NK-92 (cell line): ENCODE measurements around the gene CHPT1.
"Not testable (repeated sequence)": the region's sequence is repeated elsewhere in the genome, so short reads cannot be mapped to it uniquely, and the experiment has no call there.

ENCODE experiments used
- DNase-seq: peaks from one replicate; lab custom pipeline; 2025; ENCODE audit not compliant: unreplicated experiment; lab: John Stamatoyannopoulos, UW

The CHPT1 gene

GRCh38 chr12:101697197-101697929 lies at the start of gene CHPT1:
Gene CHPT1 (plus strand): TSS chr12:101697640. CDS start chr12:101697862, 222 bp downstream.
- DNase-seq, result no peak

GRCh38 chr12:101647711-101648110 lies 49.7 kb upstream of the CHPT1 start:
- DNase-seq, result no peak

GRCh38 chr12:101648195-101648594 lies 49.2 kb upstream of the CHPT1 start:
- DNase-seq, result no peak

GRCh38 chr12:101650346-101651117 lies 46.9 kb upstream of the CHPT1 start:
- no peak for DNase-seq

GRCh38 chr12:101653030-101653429 lies 44.4 kb upstream of the CHPT1 start:
- DNase-seq, result no peak

- DNase-seq, result no peak
These were observed 43.9 kb upstream of the CHPT1 start for GRCh38 chr12:101653503-101653902.

DNA sequence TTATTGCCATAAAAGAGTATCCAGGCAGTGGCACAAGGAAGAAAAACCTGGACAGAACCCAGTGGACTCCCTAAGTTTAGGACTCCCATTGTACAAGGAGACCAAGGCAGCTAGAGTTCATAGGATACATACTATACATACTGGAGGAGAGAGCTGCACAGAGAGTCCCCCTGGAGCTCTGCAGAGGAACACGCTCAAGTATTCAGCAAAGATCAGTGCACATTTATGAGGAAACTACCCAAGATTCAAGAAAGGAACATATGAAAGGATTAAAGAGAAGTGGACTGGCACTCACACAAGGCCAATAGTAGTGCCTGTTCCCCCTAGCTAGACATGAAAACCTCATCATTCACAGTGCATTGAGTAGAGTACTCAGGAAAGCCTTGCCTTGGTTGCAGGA lies 43.0 kb upstream of the CHPT1 start:
- no peak for DNase-seq

- DNase-seq, result no peak
These were observed 42.0 kb upstream of the CHPT1 start for GRCh38 chr12:101655393-101655792.

- not testable (repeated sequence) for DNase-seq
These were observed 36.8 kb upstream of the CHPT1 start for GRCh38 chr12:101660662-101661061.

- DNase-seq, result no peak
These were observed 34.1 kb upstream of the CHPT1 start for GRCh38 chr12:101663298-101663697.

GRCh38 chr12:101664992-101665391 lies 32.4 kb upstream of the CHPT1 start:
- DNase-seq, result no peak

- no peak for DNase-seq
These were observed 31.2 kb upstream of the CHPT1 start for GRCh38 chr12:101666052-101666728.

DNA sequence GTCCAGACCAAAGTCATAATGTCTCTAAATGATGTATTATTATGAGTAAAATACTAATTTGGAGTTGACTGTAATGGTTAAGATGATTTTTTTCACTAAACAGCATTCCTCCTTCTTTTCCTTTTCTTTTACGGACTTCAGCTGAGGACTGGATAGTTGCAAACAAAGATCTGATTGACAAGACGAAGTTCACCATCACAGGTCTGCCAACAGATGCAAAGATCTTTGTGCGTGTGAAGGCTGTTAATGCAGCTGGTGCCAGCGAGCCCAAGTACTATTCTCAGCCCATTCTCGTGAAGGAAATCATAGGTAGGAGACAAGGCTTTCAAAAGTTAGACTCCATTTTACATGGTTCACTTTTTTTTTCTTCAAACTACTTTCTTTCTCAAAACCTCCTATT lies 29.8 kb upstream of the CHPT1 start:
- no peak for DNase-seq

- DNase-seq, result no peak
These were observed 27.3 kb upstream of the CHPT1 start for GRCh38 chr12:101670007-101670671.

DNA sequence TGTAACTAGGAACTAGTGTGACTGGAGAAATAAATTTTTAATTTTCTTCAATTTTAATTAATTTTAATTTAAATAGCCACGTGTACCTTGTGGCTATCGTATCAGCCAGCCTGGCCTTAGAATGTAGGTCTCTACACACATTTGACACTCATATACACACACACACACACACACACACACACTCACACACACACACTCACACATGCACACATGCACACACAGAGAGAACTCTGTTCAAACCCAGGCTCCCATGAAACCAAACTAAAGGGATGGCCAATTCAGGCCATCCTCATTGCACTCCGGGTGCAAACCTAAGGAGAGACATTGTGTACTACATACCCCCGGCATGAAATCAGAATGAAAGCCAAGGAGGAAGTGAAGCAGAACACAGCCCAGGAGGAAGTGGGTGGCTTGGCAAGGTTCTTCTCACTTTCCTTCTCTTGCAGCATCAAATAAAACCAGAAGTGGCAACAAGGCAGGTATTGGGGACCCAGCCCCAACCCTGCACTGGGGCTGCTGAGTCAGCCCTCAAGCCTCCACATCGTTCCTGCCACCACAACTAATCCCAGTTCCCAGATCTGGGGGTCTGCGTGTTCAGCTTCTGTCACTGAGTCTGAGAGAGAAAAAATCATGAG lies 26.2 kb upstream of the CHPT1 start:
- DNase-seq, result no peak

- no peak for DNase-seq
These were observed 25.6 kb upstream of the CHPT1 start for GRCh38 chr12:101671833-101672232.

GRCh38 chr12:101675555-101675954 lies 21.9 kb upstream of the CHPT1 start:
- DNase-seq, result no peak

DNA sequence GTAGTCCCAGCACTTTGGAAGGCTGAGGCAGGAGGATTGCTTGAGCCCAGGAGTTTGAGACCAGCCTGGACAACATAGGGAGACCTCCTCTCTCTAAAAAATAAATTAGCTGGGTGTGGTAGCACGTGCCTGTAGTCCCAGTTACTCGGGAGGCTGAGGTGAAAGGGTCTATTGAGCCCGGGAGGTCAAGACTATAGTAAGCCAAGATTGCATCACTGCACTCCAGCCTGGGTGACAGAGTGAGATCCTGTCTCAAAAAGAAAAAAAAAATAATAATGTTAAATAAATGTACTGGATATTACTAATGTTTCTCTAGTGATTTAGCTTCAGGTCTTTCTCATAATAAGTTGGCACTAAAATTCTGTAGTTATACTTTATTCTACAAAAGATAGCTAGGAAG lies 20.9 kb upstream of the CHPT1 start:
- not testable (repeated sequence) for DNase-seq

- DNase-seq, result no peak
These were observed 19.4 kb upstream of the CHPT1 start for GRCh38 chr12:101678081-101678480.

DNA sequence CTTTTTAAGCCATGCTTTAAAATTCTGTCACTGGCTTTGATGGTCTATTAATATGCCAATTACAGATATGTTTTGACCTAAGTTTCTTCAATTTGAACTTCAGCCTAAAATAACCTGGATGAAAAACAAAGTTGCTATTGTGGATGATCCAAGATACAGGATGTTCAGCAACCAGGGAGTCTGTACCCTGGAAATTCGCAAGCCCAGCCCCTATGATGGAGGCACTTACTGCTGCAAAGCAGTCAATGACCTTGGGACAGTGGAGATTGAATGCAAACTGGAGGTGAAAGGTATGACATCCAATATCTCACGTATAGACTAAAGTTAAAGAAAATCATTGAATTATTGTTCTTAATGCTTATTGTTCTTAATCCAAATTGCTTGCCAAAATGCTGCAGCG lies 17.2 kb upstream of the CHPT1 start:
- DNase-seq, result no peak

DNA sequence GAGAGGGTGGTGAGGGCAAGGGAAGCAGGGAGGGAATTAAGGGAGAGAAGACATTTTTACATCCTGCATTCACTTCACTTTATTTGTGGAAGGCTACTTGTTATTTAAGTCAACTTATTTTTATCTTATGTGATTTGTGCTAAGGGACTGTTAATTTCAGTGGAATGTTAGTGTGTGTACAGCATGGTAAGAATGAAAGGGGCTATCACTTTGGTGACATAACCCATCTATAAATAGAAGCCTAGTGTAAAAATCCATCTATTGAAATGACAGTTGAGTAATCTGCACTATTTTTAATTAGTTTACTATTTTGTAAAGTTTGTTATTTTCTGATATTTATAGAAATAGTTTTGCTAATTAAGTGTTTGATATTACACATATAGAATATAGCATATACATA lies 16.8 kb upstream of the CHPT1 start:
- DNase-seq, result no peak
